Ishikawa (cell line): ENCODE results near the gene DHFR2.

Source experiments
- CEBPB ChIP-seq: IDR thresholded peaks from 2 replicates; pipeline ENCODE4 v1.6.1; 2012
- CREB1 ChIP-seq: IDR thresholded peaks from 2 replicates; pipeline ENCODE4 v1.6.1; 2012; ENCODE audit warnings: low read depth
- EGR1 ChIP-seq: IDR thresholded peaks from 2 replicates; pipeline ENCODE4 v1.6.1; 2012
- EP300 ChIP-seq: IDR thresholded peaks from 2 replicates; pipeline ENCODE4 v1.6.1; 2012; ENCODE audit warnings: borderline replicate concordance
- FOXM1 ChIP-seq: IDR thresholded peaks from 2 replicates; pipeline ENCODE4 v1.6.1; 2012; ENCODE audit warnings: low read depth, borderline replicate concordance
- NFIC ChIP-seq: IDR thresholded peaks from 2 replicates; pipeline ENCODE4 v1.6.1; 2012
- RAD21 ChIP-seq: IDR thresholded peaks from 2 replicates; pipeline ENCODE4 v1.6.1; 2012; ENCODE audit warnings: low read depth
- TAF1 ChIP-seq: IDR thresholded peaks from 2 replicates; pipeline ENCODE4 v1.6.1; 2012; ENCODE audit warnings: low read depth, mild to moderate bottlenecking
- TCF12 ChIP-seq: IDR thresholded peaks from 2 replicates; pipeline ENCODE4 v1.6.1; 2012; ENCODE audit warnings: low read depth
- TEAD4 ChIP-seq: IDR thresholded peaks from 2 replicates; pipeline ENCODE4 v1.6.1; 2012
- YY1 ChIP-seq: IDR thresholded peaks from 2 replicates; pipeline ENCODE4 v1.6.1; 2012; ENCODE audit warnings: low read depth
- ZBTB7A ChIP-seq: IDR thresholded peaks from 2 replicates; pipeline ENCODE4 v1.6.1; 2012; ENCODE audit warnings: low read depth
- TF ChIP-seq, protein P1 (sequence below): IDR thresholded peaks from 2 replicates; pipeline ENCODE4 v1.6.1; 2012
- TF ChIP-seq, protein P2 (sequence below): IDR thresholded peaks from 2 replicates; pipeline ENCODE4 v1.6.1; 2012; ENCODE audit warnings: low read depth, mild to moderate bottlenecking
- TF ChIP-seq, protein P3 (sequence below): IDR thresholded peaks from 2 replicates; pipeline ENCODE4 v1.6.1; 2012

DHFR2 gene

DNA sequence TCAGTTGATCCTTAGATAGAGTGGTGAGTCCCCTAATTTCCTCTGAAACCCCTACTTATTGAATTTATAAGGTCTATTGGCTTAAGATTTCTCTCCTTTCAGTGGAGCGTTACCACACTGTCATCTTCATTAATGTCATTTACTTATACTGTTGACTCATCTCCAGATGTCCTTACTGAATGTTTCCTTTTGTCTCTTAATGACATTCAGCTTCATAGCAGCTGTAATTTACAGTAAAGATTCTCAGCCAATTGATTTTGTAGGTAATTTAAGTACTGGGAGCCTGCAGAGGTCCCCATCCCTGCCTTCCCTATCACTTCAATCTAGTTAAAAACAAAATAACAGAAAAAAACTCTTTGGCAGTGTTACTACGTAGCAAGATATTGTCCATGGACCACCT, 53.1 kb downstream of the DHFR2 start:
- TF ChIP-seq YY1 = no peak
- no peak for TF ChIP-seq ZBTB7A
- no peak for TF ChIP-seq TEAD4
- no peak for TF ChIP-seq CEBPB
- TF ChIP-seq, protein P1, sequence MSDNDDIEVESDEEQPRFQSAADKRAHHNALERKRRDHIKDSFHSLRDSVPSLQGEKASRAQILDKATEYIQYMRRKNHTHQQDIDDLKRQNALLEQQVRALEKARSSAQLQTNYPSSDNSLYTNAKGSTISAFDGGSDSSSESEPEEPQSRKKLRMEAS = no peak
- TF ChIP-seq TAF1 = no peak
- no peak for TF ChIP-seq EP300
- TF ChIP-seq NFIC = no peak
- TF ChIP-seq, protein P2, sequence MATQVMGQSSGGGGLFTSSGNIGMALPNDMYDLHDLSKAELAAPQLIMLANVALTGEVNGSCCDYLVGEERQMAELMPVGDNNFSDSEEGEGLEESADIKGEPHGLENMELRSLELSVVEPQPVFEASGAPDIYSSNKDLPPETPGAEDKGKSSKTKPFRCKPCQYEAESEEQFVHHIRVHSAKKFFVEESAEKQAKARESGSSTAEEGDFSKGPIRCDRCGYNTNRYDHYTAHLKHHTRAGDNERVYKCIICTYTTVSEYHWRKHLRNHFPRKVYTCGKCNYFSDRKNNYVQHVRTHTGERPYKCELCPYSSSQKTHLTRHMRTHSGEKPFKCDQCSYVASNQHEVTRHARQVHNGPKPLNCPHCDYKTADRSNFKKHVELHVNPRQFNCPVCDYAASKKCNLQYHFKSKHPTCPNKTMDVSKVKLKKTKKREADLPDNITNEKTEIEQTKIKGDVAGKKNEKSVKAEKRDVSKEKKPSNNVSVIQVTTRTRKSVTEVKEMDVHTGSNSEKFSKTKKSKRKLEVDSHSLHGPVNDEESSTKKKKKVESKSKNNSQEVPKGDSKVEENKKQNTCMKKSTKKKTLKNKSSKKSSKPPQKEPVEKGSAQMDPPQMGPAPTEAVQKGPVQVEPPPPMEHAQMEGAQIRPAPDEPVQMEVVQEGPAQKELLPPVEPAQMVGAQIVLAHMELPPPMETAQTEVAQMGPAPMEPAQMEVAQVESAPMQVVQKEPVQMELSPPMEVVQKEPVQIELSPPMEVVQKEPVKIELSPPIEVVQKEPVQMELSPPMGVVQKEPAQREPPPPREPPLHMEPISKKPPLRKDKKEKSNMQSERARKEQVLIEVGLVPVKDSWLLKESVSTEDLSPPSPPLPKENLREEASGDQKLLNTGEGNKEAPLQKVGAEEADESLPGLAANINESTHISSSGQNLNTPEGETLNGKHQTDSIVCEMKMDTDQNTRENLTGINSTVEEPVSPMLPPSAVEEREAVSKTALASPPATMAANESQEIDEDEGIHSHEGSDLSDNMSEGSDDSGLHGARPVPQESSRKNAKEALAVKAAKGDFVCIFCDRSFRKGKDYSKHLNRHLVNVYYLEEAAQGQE = no peak
- no peak for TF ChIP-seq FOXM1
- TF ChIP-seq CREB1 = no peak
- TF ChIP-seq TCF12 = no peak
- no peak for TF ChIP-seq RAD21
- TF ChIP-seq, protein P3, sequence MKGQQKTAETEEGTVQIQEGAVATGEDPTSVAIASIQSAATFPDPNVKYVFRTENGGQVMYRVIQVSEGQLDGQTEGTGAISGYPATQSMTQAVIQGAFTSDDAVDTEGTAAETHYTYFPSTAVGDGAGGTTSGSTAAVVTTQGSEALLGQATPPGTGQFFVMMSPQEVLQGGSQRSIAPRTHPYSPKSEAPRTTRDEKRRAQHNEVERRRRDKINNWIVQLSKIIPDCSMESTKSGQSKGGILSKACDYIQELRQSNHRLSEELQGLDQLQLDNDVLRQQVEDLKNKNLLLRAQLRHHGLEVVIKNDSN = no peak
- TF ChIP-seq EGR1 = no peak

DNA sequence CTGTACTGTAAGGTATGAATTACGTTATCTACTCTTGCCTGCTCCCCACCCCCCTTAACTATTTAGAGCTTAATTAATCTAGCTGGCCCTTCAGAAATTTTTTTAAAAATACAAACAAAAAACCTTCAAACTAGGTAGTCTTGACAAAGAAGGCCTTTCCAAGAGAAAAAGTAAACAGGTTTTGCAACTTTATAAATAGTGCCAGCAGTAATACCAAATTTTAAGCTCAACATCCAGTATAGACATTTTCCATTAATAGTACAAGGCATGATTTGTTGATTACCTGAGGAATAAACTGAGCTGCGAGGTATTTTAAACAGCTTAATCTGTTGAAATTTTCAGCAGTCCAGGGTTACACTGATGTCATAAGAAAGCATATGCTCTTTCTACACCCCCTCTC, 54.5 kb downstream of the DHFR2 start:
- no peak for TF ChIP-seq EGR1
- no peak for TF ChIP-seq TCF12
- TF ChIP-seq ZBTB7A = no peak
- TF ChIP-seq EP300 = no peak
- TF ChIP-seq TAF1 = no peak
- no peak for TF ChIP-seq RAD21
- TF ChIP-seq TEAD4 = no peak
- TF ChIP-seq CREB1 = no peak
- no peak for TF ChIP-seq CEBPB
- TF ChIP-seq, protein P1 = no peak
